Neural cell (in vitro differentiated cells): ENCODE results near the gene NEK2.

Experiments
- CTCF ChIP-seq: fragments of 450-650 bp; IDR thresholded peaks from 2 replicates; pipeline ENCODE4 v1.5.1; 2014; ENCODE audit warnings: antibody characterized with exemption, mild to moderate bottlenecking, moderate library complexity; ENCODE audit not compliant: poor library complexity, severe bottlenecking
- POLR2AphosphoS5 ChIP-seq: IDR thresholded peaks from 2 replicates; pipeline ENCODE4 v1.6.1; 2012
- TAF1 ChIP-seq: IDR thresholded peaks from 2 replicates; pipeline ENCODE4 v1.6.1; 2012; ENCODE audit warnings: low read depth

GRCh38 chr1:211650904-211651303 lies 24.5 kb downstream of the NEK2 start:
- TF ChIP-seq CTCF (no peak), POLR2AphosphoS5 (no peak), TAF1 (no peak)
